Skeletal muscle cell (primary cell): ENCODE results near the gene MAS1.
"Not testable (repeated sequence)": the region's sequence is repeated elsewhere in the genome, so short reads cannot be mapped to it uniquely, and the experiment has no call there.

Source experiments
- DNase-seq: peaks from one replicate; pipeline ENCODE4 v3.0.0-alpha.2; 2010; ENCODE audit warnings: low read depth
- H3K4me3 ChIP-seq: 2 replicates; pipeline ENCODE4 v1.5.1; 2011; ENCODE audit warnings: low read depth, mild to moderate bottlenecking, control low read depth, low read length, moderate library complexity

Gene MAS1

DNA sequence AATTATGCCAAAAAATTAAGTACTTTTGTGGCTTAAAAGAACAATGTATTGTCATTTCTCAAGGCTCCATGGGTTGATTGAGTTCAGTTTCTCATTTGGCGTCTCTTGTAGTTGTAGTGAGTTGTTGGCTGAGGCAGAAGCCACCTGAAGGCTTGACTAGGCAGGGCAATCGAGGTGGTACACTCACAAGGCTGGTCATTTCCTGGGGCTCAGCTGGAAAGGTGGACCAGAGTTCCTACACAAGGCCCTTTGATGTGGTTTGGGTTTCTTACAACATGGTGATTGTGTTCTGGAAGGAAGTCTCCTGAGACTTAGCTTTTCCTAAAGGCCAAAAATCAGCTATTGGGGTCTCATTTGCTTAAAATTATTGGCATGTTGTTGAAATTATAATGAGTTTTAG is 22.6 kb downstream of the MAS1 start:
- no peak for DNase-seq
- no peak overlapping the region for H3K4me3 ChIP-seq

DNA sequence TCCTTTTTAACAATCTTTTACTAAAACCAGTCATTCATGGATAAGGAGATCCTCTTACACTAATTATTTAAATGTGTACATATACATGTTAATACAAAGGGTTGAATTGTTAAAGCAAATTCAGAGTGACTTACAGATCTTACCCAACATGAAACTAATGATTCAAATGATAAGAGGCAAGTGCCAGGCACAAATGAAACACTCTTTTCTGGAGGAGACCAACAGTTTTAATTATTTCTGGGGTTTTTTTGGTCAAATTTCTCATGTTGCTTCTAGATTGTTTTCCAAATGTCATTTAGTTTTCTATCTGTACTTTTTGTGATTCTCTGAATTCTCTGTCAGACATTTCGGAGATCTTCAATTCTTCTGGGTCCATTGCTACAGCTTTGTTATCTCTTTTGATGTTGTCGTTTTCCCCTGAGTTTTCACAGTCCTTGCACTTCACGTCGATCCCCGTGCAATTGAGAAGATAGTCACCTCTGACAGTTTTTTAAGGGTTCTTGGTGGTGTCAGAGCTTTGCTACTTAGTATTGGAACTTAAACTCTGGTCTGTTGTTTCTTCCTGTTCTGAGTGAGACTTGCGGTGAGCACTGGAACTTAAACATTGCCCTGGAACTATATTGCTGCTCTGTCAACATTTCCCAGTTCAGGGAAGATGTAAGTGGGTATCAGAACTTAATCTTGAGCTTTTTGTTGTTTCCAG is 23.2 kb downstream of the MAS1 start:
- no peak for DNase-seq
- no peak overlapping the region for H3K4me3 ChIP-seq

DNA sequence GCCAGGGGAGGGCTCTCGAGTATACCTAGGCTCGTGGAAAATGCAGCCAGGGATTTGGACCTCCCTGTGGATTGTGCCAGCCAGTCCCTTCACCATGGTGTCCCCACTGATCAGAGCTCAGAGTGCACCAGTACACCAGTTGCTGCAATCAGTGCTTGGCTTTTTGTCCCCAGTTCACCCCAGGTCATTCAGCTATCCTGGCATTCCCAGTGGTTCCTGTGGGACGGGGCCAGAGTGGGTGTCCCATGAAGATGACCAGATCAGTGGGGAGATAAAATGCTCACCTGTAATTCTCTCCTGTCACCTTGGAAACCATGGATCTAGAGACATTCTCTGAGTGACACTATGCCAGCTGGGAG is 23.8 kb downstream of the MAS1 start:
- DNase-seq = no peak
- H3K4me3 ChIP-seq = no peak overlapping the region

DNA sequence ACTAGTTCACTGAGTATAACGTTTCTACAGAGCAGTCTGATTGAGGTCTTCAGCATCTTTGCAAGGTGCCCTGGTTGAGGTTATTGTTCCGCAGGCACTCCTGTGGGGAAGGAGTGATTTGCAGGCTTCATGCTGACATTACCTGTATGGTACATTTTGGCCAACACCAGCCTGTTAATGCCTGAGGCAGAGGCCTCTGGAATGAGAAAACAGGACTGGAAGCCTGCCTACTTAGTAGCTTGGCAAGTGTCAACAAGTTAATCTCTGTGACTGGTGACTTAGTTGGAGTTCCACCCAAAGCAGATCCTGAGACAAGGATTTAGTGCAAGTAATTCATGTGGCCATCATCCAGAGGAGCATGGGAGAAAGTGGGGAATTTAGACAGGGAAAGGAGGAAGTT is 24.6 kb downstream of the MAS1 start:
- DNase-seq = no peak
- no peak overlapping the region for H3K4me3 ChIP-seq

DNA sequence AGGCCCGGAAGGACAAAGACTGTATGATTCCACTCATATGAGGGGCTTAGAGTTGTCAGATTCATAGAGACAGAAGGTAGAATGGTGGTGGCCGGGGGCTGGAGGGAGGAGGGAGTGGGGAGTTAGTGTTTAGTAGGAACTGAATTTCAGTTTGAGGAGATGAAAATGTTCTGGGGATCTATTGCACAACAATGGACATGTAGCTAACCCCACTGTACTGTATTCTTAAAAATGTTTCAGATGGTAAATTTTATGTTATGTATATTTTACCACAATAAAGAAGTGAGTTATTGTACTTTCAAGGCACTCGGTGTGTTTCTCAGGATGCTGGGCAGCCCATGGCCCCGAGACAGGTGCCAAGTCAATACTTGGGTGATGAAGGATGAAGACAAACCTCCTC is 25.4 kb downstream of the MAS1 start:
- no peak for DNase-seq

DNA sequence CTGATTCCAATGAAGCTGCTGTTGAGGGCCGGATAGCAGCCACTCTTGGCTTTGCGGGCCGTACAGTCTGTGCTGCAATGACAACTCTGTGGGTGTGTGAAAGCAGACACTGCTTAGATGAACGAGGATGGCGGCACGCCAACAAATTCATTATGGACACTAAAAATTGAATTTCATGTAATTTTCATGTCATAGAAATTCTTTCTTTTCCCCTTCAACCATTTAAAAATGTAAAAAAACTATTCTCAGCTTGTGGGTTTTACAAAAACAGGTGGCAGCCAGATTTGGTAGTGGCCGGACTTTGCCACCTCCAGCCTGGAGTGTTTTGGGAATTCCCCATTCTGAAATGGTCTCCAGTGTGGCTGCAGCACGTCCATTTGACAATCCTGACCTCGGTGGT is 26.0 kb downstream of the MAS1 start:
- no peak overlapping the region for H3K4me3 ChIP-seq
- DNase-seq = no peak

More for the DNA sequence above, 25.4 kb downstream of the MAS1 start:
- no peak overlapping the region for H3K4me3 ChIP-seq

DNA sequence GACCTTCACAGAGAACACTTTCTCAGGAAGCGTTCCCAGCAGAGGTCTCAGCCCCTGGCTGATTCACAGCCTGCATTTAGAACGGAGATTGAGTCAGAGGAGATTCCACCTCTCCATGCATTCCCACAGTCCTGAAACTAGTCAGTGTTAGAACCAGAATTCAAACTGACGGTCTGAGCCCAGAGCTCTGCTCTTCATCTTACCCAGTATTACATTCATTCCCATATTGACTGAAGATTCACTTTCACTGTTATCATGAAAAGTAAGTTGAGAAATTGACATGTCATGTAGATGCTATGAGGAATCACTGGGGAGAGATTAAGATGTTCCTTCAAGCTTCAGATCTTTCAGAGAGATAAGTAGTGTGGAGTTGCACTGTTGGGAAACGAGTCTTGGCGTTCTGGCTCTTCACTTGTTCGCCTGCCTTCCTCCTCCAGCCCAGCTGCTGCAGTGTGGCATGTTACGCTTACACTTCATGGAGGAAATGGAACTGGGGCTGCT is 28.3 kb downstream of the MAS1 start:
- DNase-seq = peak; percentile 69
- H3K4me3 ChIP-seq = no peak overlapping the region

DNA sequence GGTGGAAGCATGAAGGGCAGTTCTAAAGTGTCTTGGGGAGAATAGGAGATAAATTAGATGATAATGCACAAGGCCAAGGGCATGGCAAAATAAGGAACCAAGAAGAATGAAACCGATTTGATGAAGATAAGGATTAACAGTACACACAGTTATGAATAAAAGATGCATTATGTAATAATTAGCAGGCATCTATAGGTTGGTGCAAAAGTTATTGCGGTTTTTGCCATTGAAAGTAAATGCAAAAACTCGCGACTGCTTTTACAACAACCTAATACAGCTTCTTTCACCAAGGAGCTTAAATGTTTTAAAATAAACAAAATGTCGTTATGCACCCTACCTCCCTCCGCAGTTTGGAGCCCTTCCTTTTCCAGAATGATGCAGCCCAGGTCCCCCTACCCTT is 29.0 kb downstream of the MAS1 start:
- no peak overlapping the region for H3K4me3 ChIP-seq
- no peak for DNase-seq

DNA sequence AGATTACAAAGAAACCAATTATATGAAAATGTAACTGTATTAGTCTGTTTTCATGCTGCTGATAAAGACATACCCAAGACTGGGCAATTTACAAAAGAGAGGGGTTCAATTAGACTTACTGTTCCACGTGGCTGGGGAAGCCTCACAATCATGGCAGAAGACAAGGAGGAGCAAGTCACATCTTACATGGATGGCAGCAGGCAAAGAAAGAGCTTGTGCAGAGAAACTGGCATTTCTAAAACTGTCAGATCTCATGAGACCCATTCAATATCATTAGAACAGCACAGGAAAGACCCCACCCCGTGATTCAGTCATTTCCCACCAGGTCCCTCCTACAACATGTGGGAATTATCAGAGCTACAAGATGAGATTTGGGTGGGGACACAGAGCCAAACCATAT is 33.4 kb downstream of the MAS1 start:
- H3K4me3 ChIP-seq, DNase-seq: not testable (repeated sequence)

DNA sequence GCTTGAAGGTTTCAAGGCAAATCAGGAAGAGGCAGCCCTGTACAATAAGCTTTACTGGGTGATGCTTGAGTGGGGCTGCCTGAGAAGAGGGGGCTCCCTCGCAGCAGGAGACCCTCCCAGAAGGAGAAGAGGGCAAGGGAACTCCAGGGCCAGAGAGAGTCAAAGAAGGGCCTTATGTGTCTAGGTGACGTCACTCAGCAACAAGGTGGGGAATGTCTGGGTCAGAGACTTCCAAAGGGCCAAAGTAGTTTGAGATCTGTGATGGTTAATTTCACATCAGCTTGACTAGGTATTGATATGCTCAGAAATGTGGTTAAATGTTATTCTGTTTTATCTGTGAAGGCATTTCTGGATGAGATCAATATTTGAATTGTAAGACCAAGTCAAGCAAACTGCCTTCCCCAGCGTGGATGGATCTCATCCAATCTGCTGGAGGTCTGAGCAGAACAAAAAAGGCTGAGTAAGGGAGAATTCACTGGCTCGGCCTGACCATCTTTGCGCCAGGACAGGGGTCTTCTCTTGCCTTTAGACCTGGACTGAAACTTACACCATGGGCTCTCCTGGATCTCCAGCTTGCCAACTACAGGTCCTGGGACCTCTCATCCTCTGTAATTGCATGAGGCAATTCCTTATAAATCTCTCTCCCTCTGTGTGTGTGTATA is 35.9 kb downstream of the MAS1 start:
- DNase-seq = no peak
- no peak overlapping the region for H3K4me3 ChIP-seq

DNA sequence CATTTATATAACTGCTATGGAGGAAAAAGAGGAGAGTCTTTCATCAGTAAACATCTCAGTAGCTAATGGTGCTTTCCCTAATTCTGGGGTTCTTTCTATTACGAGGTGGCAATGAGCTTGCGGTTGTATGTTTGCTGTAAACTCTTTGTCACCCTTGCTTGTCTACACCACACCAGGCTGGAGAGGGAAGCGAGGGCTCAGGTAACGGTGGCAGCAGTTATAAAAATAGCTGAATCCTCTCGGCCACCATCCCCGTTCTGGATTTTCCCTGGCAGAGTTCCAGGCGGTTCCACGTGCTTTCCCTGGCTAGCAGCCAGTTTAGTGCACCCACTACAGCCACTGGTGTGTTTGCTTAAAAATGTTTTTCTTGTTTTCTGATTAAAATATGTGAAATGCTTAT is 39.0 kb downstream of the MAS1 start:
- no peak for DNase-seq
- H3K4me3 ChIP-seq = no peak overlapping the region

DNA sequence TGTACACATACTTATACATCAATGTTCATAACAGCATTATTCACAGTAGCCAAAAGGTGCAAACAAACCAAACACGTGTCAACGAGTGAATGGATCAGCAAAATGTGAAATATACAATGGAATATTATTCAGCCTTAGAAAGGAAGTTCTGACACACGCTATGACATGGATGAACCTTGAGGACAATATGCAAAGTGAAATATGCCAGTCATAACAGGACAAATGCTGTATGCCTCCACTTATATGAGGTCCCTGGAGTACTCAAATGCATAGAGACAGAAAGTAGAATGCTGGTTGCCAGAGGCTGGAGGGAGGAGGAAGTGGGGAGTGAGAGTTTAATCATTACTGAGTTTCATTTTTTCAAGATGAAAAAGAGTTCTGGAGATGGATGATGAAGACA is 40.3 kb downstream of the MAS1 start:
- no peak for DNase-seq
- H3K4me3 ChIP-seq = no peak overlapping the region

DNA sequence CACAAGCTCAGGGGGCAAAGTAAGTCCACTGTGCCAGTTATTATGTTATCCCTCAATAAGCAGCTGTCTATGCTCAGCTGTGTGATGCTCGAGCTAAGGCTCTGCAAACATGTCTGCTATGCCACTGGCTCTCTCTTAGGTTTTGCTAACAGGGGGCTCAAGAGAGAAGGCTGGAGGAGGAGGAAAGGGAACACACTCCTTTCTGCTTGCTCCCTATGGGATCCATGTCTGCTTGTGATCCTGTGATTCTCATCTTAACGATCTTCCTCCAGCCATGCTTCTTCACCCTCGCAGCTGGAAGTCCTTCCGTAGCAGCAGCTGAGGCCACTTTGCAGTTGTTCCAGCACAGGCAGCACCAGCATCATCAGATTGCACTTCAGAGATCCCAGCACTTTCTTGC is 41.1 kb downstream of the MAS1 start:
- H3K4me3 ChIP-seq = no peak overlapping the region
- DNase-seq = no peak

DNA sequence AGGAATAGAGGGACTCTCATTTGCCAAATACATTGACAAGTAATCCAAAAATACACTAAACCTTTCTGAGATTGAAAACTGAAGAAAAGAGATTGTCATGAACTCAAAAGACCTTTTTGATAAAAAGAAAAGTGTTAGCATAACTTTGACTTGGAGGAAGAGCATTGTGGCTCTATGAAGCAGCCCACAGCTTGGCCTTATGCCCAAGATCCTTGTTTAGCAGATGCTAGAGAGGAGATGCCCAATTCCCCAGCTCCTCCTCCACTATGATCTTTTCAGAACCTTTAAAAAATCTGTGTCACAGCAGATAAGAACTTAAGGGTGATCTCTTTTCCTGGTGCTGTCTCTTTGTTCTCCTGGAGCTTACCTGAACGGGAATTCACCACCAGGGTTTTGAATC is 42.3 kb downstream of the MAS1 start:
- no peak overlapping the region for H3K4me3 ChIP-seq
- no peak for DNase-seq

DNA sequence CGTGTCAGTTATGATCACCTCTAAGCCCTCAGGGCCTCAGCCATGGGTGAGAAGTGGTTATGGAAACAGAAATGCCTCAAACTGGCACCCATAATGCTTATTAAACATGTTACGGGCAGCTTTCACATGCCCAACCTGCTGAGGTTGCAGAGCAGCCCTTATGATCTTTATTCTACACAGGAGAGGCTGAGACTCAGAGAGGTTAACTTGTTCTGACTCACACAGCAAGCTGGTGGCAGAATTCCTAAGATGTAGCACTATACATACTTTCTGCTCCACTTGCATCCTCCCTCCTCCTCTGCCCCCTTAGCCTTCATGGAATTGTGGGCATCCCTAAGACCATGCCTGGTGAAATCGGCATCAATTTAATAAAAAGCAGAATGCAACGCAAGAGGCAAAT is 43.4 kb downstream of the MAS1 start:
- no peak for DNase-seq
- no peak overlapping the region for H3K4me3 ChIP-seq

DNA sequence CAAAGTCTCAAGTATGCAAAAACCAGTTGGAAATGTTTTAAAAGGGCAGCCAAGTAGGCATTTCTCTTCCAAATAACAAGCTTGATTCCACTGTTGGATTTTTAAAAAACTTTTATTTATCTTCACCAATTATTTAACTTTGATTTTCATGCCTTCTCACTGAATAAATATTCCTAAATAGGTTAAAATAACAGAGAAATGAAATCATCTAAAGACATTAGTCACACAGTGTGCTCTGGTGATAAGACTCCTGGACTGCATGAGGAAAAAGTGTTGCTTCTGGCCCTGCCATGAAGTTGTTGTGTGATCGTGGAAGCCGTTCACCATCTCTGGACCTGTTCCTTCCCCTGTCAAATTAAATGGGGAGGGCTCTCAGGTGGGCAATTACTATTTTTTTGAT is 44.3 kb downstream of the MAS1 start:
- H3K4me3 ChIP-seq = no peak overlapping the region
- no peak for DNase-seq

DNA sequence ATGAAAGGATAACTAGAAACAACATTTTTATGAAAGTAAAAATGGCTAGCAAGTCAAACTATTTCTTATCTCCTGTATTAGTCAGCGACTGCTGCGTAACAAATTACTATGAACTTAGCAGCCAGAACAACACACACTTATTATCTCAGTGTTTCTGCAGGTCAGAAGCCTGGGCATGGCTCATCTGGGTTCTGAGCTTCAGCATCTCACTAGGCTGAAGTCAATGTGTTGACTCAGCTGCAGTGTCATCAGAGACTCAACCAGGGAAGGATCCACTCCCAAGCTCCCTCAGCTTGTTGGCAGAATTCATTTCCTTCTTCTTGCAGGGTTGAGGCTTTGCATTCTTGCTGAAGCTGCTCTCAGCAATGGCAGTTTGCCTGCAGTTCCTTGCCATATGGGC is 44.8 kb downstream of the MAS1 start:
- no peak for DNase-seq
- H3K4me3 ChIP-seq = no peak overlapping the region

DNA sequence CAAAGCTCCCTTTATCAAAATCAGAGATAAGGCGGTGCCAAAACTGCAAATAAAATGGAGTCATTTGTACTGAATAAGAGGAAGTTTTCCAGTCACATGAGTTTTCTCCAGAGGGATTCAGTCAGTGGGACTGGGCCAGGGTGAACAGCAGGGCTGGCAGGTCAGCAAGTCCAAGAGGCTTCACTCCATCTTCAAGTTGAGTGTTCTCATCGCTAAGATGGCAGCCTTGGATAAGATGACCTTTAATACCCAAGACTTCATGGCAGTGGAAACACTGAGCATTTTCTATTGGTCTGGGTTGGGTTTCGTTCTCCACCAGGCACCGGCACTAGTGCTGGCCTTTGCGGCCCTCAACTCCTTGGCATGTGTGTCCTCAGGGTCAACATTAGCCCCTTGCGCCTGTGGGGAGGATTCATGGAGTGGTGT is 48.8 kb downstream of the MAS1 start:
- no peak for DNase-seq
- H3K4me3 ChIP-seq = no peak overlapping the region
